ENCODE measurements around the gene ABHD14A. TPM values are rescaled to one million over a fixed set of nuclear protein-coding genes. Genes with fewer than 3 reads are reported as not detected.

Gene ABHD14A
- total and polyA plus RNA-seq, 2 of the 13 experiments (the other 11 are each of a cell fraction or from before 2014, with no cell fraction given), result 29.5 to 46.9 TPM

DNA sequence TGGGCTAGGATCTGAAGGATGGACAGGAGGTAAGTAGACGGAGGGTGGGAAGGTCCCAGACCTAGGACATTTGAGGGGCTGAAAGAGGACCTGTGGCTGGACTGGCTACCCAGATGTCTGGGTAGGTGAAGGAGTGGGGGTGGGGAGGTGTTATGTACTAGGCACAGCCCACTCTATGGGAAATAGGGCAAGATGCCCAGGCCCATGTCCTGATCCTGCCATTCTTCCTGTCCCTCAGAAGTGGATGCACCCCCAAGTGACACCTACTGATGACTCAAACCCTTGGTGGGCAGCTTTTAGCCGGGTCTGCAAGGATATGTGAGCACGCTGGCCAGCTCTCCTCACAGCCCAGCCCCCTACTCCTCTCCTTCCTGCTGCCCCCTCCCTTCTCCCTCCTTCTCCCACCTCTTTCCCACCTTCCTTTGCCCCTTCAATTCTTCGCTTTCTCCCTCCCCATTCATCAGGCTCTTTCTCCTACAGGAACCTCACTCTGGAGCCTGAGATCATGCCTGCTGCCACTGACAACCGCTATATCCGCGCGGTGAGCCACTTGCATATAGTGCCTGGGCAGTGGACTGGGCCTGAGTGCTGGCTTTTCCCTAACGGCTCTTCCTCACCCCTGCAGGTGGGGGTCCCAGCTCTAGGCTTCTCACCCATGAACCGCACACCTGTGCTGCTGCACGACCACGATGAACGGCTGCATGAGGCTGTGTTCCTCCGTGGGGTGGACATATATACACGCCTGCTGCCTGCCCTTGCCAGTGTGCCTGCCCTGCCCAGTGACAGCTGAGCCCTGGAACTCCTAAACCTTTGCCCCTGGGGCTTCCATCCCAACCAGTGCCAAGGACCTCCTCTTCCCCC, 13.7 kb downstream of the ABHD14A start (continued):
- TF ChIP-seq ISX (CRISPR knock-in tag; conservative IDR thresholded peaks at IDR 0.05) (no peak), TCF7 (IDR thresholded peaks at IDR 0.05; ENCODE audit: low read depth) (no peak), WIZ (CRISPR knock-in tag; IDR thresholded peaks at IDR 0.05) (no peak), NKX3-1 (CRISPR knock-in tag; IDR thresholded peaks at IDR 0.05) (no peak), AGO2 (optimal IDR thresholded peaks at IDR 0.05; ENCODE audit: low read depth, low read length) (peak; percentile 73), BATF2 (CRISPR knock-in tag; IDR thresholded peaks at IDR 0.05) (no peak), U2AF1 (optimal IDR thresholded peaks at IDR 0.05; ENCODE audit: low read depth, low read length) (no peak), HOXA9 (CRISPR knock-in tag; IDR thresholded peaks at IDR 0.05; ENCODE audit: borderline replicate concordance) (no peak), ZNF883 (CRISPR knock-in tag; IDR thresholded peaks at IDR 0.05; ENCODE audit: not compliant biosample characterization) (no peak), BRD4 (CRISPR knock-in tag; IDR thresholded peaks at IDR 0.05) (no peak), ZNF205 (CRISPR knock-in tag; IDR thresholded peaks at IDR 0.05) (no peak), BCL6 (CRISPR knock-in tag; IDR thresholded peaks at IDR 0.05) (no peak), GPN1 (CRISPR knock-in tag; IDR thresholded peaks at IDR 0.05; ENCODE audit: borderline replicate concordance) (no peak), ZFAT (CRISPR knock-in tag; conservative IDR thresholded peaks at IDR 0.05) (no peak), NONO (IDR thresholded peaks at IDR 0.05) (no peak), NONO (CRISPR knock-in tag; conservative IDR thresholded peaks at IDR 0.05) (no peak), ZNF138 (CRISPR knock-in tag; IDR thresholded peaks at IDR 0.05; ENCODE audit: low read depth) (no peak), RNF2 (conservative IDR thresholded peaks at IDR 0.05; ENCODE audit: low read depth) (no peak), ZNF570 (CRISPR knock-in tag; IDR thresholded peaks at IDR 0.05; ENCODE audit: borderline replicate concordance) (no peak), SMYD3 (CRISPR knock-in tag; IDR thresholded peaks at IDR 0.05) (no peak), CBX5 (CRISPR knock-in tag; IDR thresholded peaks at IDR 0.05; ENCODE audit: borderline replicate concordance) (no peak), HMGA1 (CRISPR knock-in tag; conservative IDR thresholded peaks at IDR 0.05) (no peak), ELF3 (CRISPR knock-in tag; IDR thresholded peaks at IDR 0.05) (no peak)
- TF ChIP-seq, protein P1, sequence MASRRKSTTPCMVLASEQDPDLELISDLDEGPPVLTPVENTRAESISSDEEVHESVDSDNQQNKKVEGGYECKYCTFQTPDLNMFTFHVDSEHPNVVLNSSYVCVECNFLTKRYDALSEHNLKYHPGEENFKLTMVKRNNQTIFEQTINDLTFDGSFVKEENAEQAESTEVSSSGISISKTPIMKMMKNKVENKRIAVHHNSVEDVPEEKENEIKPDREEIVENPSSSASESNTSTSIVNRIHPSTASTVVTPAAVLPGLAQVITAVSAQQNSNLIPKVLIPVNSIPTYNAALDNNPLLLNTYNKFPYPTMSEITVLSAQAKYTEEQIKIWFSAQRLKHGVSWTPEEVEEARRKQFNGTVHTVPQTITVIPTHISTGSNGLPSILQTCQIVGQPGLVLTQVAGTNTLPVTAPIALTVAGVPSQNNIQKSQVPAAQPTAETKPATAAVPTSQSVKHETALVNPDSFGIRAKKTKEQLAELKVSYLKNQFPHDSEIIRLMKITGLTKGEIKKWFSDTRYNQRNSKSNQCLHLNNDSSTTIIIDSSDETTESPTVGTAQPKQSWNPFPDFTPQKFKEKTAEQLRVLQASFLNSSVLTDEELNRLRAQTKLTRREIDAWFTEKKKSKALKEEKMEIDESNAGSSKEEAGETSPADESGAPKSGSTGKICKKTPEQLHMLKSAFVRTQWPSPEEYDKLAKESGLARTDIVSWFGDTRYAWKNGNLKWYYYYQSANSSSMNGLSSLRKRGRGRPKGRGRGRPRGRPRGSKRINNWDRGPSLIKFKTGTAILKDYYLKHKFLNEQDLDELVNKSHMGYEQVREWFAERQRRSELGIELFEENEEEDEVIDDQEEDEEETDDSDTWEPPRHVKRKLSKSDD (CRISPR knock-in tag; IDR thresholded peaks at IDR 0.05; ENCODE audit: low read depth), result no peak
- TF ChIP-seq, protein P2, sequence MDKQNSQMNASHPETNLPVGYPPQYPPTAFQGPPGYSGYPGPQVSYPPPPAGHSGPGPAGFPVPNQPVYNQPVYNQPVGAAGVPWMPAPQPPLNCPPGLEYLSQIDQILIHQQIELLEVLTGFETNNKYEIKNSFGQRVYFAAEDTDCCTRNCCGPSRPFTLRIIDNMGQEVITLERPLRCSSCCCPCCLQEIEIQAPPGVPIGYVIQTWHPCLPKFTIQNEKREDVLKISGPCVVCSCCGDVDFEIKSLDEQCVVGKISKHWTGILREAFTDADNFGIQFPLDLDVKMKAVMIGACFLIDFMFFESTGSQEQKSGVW (CRISPR knock-in tag; IDR thresholded peaks at IDR 0.05; ENCODE audit: borderline replicate concordance), result no peak
- TF ChIP-seq, protein P3, sequence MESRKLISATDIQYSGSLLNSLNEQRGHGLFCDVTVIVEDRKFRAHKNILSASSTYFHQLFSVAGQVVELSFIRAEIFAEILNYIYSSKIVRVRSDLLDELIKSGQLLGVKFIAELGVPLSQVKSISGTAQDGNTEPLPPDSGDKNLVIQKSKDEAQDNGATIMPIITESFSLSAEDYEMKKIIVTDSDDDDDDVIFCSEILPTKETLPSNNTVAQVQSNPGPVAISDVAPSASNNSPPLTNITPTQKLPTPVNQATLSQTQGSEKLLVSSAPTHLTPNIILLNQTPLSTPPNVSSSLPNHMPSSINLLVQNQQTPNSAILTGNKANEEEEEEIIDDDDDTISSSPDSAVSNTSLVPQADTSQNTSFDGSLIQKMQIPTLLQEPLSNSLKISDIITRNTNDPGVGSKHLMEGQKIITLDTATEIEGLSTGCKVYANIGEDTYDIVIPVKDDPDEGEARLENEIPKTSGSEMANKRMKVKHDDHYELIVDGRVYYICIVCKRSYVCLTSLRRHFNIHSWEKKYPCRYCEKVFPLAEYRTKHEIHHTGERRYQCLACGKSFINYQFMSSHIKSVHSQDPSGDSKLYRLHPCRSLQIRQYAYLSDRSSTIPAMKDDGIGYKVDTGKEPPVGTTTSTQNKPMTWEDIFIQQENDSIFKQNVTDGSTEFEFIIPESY (CRISPR knock-in tag; IDR thresholded peaks at IDR 0.05), result peak; percentile 89

Data from HepG2 (cell line).